D341Med (cell line): ENCODE results near the gene OR4F6.

Experiments used
- DNase-seq: peaks from one replicate; pipeline ENCODE4 v3.0.0; 2012; ENCODE audit warnings: low spot score

Gene OR4F6

DNA sequence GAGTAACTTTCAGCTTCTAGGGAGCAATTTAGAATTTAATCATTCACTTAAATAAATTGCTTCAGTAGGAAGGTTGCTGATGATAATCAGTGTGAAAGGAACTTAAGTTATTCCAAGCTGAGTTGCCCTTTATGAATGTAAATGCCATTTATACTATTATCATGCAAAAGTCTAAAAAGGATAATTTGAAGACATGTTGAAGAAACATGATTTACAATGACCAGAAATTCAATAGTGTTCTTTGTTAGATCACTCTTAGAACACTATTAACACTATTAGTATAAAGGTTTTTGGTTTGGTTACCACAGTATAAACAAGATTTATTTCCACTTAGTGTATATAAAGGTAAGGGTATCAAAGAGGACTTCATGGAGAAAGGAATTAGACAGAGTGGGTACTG, 1.6 kb downstream of the OR4F6 start:
- no peak for DNase-seq

DNA sequence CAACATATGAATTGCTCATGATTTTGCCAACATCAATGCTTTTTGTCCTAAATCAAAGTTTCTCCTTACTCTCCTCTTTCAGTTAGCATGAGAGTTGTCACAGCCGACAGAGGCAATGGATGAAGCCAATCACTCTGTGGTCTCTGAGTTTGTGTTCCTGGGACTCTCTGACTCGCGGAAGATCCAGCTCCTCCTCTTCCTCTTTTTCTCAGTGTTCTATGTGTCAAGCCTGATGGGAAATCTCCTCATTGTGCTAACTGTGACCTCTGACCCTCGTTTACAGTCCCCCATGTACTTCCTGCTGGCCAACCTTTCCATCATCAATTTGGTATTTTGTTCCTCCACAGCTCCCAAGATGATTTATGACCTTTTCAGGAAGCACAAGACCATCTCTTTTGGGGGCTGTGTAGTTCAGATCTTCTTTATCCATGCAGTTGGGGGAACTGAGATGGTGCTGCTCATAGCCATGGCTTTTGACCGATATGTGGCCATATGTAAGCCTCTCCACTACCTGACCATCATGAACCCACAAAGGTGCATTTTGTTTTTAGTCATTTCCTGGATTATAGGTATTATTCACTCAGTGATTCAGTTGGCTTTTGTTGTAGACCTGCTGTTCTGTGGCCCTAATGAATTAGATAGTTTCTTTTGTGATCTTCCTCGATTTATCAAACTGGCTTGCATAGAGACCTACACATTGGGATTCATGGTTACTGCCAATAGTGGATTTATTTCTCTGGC, 2.5 kb downstream of the OR4F6 start:
- no peak for DNase-seq

DNA sequence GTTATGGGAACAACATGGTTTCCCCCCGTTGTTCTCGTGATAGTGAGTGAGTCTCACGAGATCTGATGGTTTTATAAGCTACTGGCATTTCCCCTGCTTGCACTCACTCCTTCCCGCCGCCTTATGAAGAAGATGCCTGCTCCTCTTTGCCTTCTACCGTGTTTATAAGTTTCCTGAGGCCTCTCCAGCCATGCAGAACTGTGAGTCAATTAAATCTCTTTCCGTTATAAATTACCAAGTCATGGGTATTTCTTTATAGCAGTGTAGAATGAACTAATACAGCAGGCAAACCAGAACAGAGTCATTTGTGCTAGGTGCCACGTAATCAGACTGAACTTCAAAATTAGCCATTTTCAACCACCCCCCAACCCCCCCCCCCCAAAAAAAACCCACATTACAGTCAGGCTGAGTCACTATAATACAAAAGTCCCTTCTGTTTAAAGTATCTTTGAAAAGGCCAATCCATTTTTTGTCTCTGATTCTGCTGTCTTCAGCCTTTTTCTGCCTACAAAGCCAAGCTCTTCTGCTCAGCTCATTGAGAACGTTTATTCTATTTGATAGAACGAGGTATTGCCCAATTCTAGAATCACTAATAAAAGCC, 4.1 kb downstream of the OR4F6 start:
- no peak for DNase-seq

DNA sequence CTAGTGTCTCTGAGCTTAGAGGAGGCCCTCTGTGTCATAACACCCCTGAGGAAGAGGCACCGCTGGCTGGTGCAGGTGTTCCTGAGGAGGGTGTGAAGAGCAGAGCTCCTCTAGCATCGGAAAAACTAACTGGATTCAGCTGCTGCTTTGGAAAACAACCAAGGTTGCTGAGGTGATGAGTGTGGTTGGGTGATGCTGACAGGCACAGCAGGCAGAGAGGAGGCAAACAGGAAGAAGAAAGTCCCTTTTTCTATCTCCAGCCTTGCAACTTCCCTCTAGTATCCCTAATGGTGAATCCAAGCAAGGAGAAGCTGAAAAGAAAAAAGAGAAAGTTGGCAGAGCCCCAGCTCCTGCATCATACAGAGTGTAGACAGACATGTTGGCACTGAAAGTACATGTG, 4.9 kb downstream of the OR4F6 start:
- DNase-seq, result no peak

DNA sequence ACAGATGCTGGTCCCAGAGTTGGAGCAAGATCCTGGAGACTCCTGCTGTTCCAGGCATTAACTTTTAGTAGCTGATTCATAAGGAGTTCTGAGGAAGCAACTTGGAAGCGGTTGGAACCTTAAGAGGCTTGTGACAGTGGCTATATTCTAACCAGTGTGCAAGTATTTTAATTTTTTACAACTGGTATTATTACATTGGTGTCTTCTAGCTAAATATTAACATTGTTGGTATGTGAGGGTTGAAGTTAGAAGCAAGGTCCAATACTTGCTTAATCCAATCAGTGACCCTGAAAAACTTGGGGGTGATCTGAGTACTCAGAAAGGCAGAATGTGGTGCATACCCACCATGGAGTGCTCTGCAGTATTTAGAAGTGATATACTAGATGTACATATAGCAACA, 7.1 kb downstream of the OR4F6 start:
- no peak for DNase-seq

DNA sequence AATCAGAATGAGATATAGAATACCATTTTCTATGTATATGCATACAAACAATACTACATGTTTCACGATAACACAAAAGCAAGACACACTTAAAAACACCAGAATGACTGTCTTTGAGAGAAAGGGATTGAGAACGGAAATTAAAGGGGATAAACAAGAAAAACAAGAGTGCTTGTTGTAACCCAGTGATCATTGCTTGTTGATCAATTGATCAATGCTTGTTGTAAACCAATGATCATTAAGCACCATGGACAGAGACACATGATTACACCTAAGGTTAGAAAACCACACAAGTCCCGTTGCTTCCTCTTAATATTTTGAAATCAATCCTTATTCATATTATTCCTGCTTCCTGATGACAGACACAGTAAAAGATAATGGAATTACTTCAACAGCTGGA, 7.6 kb downstream of the OR4F6 start:
- no peak for DNase-seq

DNA sequence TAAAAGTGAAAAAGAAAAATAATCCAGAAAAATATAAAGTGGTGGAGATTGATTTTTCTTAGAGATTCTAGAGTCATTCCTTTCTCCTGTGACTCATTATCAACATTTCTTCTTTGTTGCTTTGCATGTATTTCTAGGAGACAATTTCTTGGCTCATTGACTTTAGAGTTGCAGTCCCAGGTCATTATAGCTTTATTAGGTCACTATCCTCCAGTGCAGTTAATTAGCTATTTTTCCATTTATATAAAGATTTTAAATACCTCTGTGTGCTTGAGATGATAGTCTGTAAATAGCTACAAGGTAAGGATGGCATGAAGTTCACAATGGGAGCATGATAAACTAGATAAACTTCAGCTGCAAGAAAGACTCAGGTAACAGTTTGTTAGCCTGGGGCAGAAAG, 8.6 kb downstream of the OR4F6 start, which contains the start of gene OR4F15:
TSS of gene OR4F15 (plus strand) at position 301 of the 400 bp plus-strand sequence. CDS start 5,985 bp downstream, outside the sequence.
- DNase-seq, result no peak

DNA sequence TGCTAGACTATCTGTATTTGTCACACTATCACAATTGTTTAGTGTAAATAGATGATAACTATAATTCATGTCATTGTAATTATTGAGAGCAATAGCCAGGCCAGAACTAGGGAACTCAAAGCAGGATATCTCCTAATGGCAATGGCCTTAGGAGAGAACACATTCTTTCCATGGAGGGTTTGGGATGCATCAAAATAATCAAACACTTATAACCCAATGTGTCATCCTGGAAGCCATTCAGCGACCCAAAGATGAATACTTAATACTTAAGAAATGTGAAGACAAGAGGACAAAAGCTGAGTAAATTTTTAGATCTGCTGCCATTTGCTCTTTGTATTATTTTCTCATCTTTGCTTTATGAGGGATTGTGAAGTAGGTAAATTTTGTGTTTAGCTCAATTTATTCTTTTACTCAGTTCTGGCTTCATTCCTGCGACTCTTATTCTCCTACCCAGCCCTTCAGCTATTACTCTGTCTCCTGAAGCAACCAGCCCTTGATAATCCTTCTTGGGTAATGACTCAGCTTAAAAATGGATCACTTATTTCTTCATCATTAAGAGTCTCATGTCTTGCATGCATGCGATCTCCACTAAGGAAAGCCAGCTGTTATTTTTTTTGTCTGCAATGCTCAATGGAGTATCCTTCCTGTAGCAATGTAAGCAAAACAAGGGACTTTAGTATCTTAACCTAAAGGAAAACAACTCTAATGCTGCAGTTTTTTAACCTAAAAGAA, 10.7 kb downstream of the OR4F6 start:
- DNase-seq, result peak; percentile 25

DNA sequence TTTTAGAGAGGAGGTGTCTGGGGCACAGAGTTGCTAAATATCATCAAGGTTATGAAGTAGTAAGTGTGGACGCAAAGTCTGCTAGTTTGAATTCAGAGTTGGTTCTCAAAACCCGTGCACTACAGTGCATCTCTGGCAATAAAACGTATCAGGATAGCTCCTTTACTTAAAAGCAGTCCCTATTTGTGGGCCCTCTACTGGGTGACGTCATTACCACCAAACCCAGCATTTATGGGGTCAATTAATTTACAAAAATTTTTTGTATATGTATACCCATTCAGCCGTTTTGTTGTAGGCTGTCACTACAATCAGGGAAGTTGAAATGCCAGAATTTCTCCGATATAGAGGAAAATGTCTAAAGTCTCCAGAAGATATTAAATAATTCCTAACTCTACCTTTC, 17.5 kb downstream of the OR4F6 start:
- DNase-seq, result no peak

DNA sequence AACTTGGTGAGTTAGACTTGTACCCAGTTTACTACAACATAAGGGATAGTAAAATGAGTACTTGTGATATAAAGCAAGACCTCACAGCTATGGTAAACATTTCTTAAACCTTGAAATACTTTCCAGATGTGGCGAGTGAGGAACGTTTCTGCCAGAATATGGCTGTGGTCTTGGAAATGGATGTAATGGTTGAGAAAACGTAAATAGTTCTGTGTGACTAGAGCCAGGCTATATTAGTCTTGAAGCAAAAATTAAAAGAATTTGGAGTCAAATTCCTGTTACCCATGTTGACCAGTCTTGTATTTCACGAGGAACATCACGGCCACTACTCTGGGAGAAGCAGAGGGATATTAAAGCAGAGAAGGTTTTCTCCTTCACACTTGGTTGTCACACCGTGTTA, 23.9 kb downstream of the OR4F6 start:
- DNase-seq, result no peak

DNA sequence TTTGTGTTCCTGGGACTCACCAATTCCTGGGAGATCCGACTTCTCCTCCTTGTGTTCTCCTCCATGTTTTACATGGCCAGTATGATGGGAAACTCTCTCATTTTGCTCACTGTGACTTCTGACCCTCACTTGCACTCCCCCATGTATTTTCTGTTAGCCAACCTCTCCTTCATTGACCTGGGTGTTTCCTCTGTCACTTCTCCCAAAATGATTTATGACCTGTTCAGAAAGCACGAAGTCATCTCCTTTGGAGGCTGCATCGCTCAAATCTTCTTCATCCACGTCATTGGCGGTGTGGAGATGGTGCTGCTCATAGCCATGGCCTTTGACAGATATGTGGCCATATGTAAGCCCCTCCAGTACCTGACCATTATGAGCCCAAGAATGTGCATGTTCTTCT, 25.5 kb downstream of the OR4F6 start:
- DNase-seq, result no peak

DNA sequence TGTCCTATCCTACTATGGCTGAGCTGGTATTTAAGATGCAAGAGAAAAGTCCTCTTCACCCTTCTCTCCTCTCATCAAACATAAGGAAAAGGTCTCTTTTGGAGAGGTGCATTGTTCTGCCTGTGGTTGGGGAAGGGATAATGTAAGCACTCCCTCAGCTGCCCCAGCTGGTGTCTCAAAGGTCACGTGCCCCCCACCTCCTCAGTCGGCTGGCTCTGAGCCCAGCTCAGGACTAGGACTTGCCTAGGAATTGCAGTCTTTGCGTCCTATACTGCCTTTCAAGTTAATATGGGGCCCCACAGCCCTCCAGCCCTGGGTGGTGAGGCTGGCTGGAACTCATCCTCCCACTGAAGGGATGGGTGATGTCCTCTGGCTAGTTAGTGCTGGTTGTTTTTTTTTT, 38.3 kb downstream of the OR4F6 start:
- DNase-seq, result no peak

DNA sequence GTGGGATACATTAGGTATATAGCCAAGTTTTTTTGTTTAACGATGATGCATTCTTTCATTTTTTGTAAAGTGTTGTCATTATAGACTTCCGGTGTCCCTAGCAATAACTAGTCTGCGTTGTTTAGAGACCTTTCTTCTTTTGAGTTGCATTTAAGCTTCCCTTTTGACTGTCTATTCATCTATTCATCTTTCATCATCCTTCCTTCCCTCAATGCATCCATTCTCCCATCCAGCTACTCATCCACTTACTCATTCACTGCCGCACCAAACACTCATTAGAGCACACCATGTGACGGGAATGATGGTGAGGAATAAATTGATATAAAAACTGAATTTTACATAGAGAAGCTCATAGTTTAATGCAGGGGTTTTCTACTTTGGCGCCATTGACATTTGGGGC, 41.6 kb downstream of the OR4F6 start:
- no peak for DNase-seq

DNA sequence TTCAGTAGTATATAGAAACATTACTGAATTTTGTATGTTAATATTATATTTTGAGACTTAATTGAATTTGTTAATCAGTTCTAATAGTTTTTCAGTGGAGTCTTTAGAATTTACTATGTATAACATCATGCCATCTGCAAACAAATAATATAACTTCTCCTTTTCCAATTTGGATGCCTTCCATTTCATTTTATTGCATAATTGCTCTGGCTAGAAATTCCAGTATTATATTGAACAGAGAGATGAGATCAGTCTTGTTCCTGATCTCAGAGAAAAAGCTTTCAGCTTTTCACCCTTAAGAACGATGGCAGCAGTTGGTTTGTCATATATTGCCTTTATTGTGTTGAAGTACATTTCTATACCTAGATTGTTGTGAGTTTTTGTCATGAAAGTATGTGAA, 49.0 kb downstream of the OR4F6 start:
- no peak for DNase-seq
